HG02943 (cell line): ENCODE results near the gene ATP6V1C2.
"Not testable (repeated sequence)": the region's sequence is repeated elsewhere in the genome, so short reads cannot be mapped to it uniquely, and the experiment has no call there.

Experiments used
- ATAC-seq: cut with Tn5 transposase; IDR thresholded peaks from one replicate; pipeline ENCODE4 v1.9.1; 2021; ENCODE audit warnings: mild to moderate bottlenecking, low read depth, moderate library complexity; ENCODE audit not compliant: unreplicated experiment

ATP6V1C2 gene

GRCh38 chr2:10812362-10813162, 91.1 kb downstream of the ATP6V1C2 start, which contains the start of gene PDIA6:
Gene PDIA6 (minus strand): TSS chr2:10812785. CDS start chr2:10812696, 89 bp downstream.
- peak; percentile 81 for ATAC-seq

- not testable (repeated sequence) for ATAC-seq
Measured at GRCh38 chr2:10813163-10814138, 92.0 kb downstream of the ATP6V1C2 start.

- no peak for ATAC-seq
Measured at GRCh38 chr2:10814142-10814541, 92.7 kb downstream of the ATP6V1C2 start.

- ATAC-seq = no peak
Measured at GRCh38 chr2:10814571-10815331, 93.3 kb downstream of the ATP6V1C2 start.

- no peak for ATAC-seq
Measured at GRCh38 chr2:10817413-10817812, 96.0 kb downstream of the ATP6V1C2 start.

GRCh38 chr2:10818305-10818704, 96.9 kb downstream of the ATP6V1C2 start:
- not testable (repeated sequence) for ATAC-seq

GRCh38 chr2:10818984-10819383, 97.6 kb downstream of the ATP6V1C2 start:
- no peak for ATAC-seq

- ATAC-seq = no peak
Measured at GRCh38 chr2:10819714-10820314, 98.4 kb downstream of the ATP6V1C2 start.

GRCh38 chr2:10820562-10820961, 99.1 kb downstream of the ATP6V1C2 start:
- ATAC-seq = no peak

- ATAC-seq = no peak
Measured at GRCh38 chr2:10820978-10821695, 99.7 kb downstream of the ATP6V1C2 start.

GRCh38 chr2:10824191-10824590, 102.8 kb downstream of the ATP6V1C2 start:
- no peak for ATAC-seq

- ATAC-seq = no peak
Measured at GRCh38 chr2:10826026-10826425, 104.6 kb downstream of the ATP6V1C2 start.

GRCh38 chr2:10826625-10827024, 105.2 kb downstream of the ATP6V1C2 start:
- no peak for ATAC-seq

- ATAC-seq = no peak
Measured at GRCh38 chr2:10828346-10828745, 106.9 kb downstream of the ATP6V1C2 start.

GRCh38 chr2:10829299-10829698, 107.9 kb downstream of the ATP6V1C2 start:
- no peak for ATAC-seq

- ATAC-seq = no peak
Measured at GRCh38 chr2:10830203-10830602, 108.8 kb downstream of the ATP6V1C2 start.

GRCh38 chr2:10830641-10831399, 109.4 kb downstream of the ATP6V1C2 start:
- no peak for ATAC-seq

GRCh38 chr2:10831400-10831985, 110.1 kb downstream of the ATP6V1C2 start:
- no peak for ATAC-seq
